Urothelium cell line (cell line): Measurements from ENCODE around the gene ZBTB7C.

Source experiments
- DNase-seq: peaks from one replicate; pipeline ENCODE4 v3.0.0; 2011; ENCODE audit warnings: low spot score, mixed read lengths
- FAIRE-seq: peaks from 2 replicates; lab custom pipeline; 2011; peaks lifted over from hg19 to GRCh38; lab: Jason Lieb, UNC

Gene ZBTB7C

DNA sequence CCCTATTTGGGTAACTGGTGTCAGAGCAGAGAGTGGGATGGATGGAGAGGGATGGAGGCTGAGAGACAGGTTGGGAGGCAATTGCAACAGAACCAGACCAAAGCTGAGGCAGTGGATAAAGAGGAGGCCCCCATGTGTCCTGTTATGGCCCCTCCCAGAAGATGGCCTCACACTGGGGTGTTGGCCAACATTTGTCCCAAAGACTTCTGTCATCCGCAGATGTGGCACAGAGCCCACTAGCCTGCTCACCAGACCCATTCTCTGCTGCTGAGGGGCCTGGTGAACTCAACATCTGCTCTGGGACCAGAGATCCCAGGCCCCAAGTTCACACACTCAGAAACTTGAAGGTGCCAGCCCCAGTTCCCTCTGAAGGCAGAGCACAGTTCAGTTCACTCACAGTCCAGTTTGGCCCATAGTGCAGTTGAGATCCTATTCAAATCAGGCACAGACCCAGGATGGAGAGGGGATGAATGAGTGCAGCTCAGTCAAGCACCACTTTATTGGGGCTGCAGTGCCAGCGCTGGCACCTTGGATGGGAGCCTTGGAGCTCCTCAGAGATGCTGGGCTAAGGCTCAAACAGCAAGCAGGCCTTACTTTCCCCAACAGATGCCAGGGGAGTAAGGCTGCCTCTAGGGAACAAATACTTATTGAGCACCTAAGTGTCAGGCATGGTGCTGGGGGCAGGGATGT is 189.2 kb downstream of the ZBTB7C start:
- FAIRE-seq = no peak
- DNase-seq = no peak

DNA sequence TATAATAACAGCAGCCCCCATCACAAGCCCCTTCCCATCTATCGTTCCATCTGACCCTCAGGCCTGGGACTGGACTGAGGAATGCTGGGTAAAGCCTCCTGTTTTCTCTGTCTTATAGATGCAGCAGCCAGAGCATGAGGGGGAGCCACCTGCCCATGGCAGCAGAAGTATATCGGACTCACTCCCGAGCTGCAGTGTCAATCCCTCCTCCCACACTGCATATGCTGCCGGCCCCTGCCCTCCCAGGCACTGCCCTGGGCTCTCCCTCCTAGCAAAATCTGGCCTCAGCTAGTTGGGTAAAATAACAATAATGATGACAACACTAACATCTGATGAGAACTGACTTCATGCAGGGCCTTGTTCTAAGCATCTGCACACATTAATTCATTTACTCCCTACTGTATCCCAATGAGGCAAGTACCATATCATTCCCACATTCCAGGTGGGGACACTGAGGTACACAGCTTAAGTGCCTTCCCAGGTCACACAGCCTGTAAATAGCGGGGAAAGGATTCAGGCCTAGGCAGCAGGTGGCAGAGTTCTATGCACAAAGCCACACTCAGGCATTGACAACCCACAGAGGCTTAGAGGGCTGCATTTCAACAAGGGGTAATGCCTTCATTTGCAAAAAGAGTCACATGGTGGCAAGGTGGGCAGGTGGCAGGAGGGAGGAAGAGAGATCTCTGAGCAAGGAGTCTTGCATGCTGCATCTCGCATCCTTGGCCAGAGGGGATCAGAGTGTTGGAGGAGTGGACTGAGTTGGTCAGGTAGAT is 190.0 kb downstream of the ZBTB7C start:
- DNase-seq = no peak
- no peak for FAIRE-seq

DNA sequence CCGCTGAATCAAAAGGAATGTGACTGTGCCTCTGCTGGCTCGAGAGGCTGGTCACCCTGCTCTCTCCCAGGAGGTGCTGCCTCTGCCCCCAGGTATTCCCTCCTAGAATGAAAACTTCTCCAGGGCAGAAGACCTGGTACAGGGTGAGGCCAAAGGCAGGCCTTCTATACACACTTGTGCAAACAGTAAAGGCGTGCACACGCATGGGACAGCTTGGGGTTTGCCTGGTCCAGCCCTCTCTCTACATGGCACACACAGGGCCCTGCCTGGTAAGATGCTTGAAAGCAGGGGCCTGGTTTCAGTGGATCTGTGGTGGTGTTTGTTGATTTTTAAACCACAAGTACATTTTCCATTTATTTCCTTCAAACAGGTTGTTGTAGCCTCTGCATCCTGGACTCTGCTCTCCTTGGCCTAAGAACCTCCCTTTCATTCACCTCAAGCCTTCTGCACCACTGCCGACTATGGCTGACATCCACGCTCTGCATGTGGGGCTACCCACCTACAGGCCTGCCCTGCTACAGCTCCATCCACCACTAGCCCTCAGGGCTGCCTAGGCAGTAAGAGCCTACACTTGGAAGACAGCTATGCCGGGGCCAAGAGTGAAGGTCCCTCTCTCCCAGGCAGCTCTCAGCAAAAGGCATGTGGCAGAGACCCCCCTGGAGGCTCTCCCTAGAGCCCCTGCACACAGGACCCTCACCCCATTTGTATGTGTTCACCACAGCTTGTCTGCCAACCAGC is 190.7 kb downstream of the ZBTB7C start:
- FAIRE-seq (no peak), DNase-seq (no peak)

DNA sequence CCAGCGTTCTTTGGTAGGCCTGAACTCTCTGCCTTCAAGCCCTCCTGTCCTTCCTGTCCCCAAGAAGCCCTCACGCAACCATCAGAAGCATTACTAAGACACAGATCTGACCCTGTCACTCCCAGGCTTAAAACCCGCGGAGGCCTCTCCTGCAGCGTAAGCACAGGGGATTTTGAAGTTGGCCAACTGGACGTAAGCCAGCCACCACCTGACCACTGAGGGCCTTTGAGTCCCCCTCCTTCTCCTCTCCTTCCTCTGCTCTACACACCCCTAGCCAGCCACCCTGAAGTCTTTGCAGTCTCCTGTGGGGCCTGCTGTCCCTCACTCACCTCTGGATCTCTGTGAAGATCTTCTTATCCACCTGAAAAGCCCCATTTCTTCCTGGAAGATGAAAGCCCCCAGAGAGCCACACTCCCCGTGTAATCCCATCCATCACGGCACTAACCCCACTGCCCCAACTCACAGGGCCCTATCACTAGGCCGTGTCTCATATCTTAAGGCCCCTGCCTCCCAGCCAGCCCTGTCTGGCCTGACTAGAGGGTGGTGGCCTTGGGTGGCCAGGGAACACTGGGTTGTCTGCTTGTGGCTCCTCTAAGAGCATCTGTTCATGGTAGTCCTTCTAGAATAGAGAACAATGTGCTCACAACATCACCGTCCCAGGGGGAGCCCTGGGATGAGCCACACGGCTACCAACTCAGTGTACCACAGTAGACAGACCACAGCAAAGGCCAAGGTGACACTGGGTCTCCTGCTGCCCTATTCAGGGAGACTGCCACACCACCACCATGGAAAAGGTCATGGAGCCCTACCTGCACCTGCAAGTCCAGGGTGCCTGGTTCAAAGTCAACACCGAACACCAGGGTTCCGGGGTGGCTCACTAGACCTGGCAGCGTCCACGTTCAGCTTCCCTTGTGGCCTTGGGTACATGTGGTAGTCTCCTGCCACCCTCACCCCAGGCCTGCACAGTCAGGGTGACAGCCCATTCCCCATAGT is 191.6 kb downstream of the ZBTB7C start:
- FAIRE-seq (no peak), DNase-seq (no peak)

DNA sequence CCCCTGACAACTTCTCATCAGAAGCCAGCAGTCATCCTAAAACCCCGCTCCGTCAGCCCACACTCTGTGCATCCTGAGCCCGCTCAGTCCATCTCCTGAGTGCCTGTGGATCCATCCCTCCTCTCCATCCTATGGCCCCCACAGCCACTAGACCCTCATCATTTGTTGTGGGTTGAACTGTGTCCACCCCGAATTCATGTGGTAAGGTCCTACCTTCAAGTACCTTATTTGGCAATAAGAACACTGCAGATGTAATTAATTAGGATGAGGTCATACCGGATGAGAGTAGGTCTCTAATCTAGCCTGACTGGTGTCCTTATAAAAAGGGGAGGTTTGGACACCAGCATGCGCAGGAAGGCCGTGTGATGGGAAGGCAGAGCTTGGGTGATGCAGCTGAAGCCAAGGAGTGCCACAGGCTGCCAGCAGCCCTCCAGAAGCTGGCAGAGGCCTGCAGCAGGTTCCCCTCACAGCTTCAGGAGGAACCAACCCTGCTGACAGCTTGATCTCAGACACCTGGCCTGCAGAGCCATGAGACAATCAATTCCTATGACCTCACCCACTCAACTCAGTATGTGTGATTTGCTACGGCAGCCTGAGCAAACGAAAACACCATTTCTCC is 192.4 kb downstream of the ZBTB7C start:
- DNase-seq = no peak

DNA sequence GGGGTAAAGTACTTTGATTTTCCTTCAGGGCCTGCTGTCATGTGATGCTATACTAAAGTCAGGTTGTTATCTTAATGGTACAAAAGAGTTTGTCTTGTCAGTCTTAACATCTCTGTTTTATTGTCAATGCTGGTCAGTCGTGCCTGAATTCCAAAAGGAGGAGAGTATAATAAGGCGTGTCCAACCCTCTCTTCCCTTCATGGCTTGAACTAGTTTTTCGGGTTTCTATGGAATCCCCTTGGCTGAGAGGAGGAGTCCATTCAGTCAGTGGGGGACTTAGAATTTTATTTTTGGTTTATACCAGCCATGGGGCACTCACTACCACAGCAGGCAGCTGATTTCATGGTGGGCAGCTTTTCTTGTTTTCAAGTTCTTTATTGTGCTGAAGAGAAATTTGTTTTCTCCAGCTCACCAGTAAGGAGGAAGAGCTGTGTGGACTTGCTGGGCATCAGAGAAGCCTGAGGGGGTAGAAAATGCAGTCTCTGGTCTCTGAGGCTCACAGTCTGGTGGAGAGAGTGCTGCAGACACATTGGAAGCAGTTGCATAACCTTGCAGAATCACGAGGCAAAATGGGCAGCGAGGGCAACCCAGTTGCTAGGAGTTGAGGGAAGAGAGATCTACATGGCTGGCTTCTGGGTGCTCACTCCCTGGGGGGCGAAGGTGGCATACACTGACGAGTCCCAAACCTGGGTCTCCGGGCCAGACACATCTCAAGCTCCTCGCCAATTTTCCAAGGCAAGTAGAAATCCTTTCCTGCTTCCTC is 193.1 kb downstream of the ZBTB7C start:
- no peak for DNase-seq
- FAIRE-seq = no peak

More for the DNA sequence above, 192.4 kb downstream of the ZBTB7C start:
- no peak for FAIRE-seq

DNA sequence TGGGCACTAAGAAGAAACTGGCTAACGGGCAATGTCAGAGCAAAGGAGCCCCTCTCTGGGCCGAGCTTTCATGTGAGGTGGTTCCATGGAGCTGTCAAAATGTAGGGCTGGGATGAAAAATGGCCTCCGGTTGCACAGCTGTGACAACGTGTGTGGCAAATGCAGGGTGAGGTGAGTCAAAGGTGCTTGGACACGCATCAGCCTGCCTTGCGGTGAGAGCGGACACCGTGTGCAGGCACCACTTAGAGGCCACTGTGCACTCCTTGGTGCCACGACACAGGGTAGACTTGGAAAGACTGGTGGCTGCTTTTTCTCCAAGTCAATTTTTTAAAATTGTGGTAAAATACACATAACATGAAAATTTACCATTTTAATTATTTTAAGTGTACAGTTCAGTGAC is 195.4 kb downstream of the ZBTB7C start:
- DNase-seq = no peak
- FAIRE-seq = no peak

DNA sequence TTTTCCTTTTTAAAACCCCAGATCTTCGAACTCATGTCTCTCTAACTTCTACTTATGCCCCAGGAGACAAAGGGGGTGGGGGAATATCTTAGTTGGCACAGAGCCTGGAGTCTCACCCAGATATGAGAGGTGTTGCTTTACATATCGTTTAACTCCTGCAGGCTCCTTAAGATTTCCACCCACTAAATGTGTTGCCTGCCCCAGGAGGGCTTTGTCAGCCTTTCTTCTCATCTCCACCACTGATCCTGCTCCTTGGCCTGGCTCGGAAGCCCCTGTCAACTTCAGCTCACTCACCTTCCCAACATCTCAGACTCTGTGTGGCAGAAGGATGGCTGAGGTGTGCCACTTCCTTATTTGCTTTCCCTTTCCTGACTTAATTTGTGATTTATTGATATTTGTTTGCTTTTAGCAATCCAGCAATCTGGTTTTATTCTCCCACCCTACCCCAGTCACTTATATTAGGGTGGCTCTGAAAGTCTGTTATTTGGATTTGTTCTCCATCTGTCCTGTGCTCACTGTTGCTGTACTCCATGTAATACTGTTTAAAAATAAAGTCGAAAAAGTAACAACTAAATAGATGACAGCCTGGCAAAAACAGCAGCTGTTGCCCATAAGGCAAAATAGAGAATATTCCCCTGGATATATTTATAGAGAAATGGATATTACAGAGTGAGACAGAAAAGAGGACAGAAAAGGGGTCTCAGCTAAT is 200.6 kb downstream of the ZBTB7C start:
- FAIRE-seq (no peak), DNase-seq (no peak)

DNA sequence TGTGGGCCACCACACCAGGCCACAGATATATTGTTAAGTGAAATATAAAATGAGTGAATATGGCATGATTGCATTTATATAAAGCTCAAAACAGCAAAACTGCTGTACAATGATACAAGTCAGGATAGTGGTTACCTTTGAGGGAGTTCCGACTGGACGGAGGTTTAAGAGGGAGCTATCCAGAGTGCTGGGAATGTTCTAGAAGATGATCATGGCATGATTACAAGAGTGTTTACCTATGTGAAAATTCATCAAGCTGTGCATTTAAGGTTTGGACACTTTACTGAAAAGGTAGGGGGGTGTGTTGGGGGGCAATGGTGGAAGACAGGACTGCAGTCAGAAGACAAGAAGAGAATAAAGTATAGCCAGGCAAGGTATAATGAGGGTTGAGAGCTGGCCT is 201.4 kb downstream of the ZBTB7C start:
- DNase-seq (no peak), FAIRE-seq (no peak)

DNA sequence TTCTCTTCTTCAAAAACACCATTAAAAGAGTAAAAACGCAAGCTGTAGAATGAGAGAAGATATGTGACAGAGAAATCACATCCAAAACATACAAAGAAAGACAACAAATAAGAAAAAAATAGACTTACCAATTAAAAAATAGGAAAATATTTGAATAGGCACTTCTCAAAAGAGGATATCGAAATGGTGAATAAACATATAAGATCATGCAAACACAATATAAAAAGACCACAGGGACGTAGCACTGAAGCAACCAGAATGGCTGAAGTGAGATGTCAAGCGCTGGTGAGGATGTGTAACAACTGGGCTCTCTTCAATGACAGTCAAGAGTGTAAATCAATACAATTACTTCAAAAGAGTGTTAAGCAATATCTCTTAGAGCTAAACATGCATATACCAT is 202.3 kb downstream of the ZBTB7C start:
- DNase-seq = no peak
- no peak for FAIRE-seq

DNA sequence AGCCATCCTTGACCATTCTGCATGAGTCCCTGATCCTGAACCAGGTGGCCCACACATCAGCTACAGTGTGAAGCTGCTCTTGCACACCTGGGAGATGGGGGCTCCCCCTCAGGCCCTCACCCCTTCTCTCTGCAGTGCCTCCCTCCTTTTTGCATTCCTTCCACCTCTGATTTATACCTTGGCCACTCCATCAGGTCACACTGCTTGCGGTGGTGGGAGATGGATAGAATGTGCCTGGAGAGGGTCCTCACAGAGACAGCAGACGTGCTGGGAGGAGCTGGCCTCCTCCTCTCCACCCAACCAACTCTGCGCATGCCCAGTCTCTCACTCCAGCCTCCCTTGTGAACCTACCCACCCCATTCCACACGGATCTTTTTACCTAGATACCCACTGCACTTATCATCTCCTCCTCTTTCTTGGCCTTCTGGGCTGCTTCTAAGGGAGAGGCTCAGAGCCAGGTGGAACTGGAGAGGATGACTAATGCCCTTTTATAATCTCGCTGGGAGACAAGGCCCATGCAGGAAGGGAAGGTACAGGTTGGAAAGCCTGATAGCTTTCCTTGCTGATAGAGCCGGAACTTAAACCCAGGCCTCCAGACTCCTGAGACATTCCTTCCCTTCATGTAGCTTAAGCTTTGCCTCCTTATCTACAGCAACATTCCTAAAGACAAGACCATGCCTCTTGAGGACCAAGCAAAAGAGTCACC is 205.1 kb downstream of the ZBTB7C start:
- DNase-seq (no peak), FAIRE-seq (no peak)

DNA sequence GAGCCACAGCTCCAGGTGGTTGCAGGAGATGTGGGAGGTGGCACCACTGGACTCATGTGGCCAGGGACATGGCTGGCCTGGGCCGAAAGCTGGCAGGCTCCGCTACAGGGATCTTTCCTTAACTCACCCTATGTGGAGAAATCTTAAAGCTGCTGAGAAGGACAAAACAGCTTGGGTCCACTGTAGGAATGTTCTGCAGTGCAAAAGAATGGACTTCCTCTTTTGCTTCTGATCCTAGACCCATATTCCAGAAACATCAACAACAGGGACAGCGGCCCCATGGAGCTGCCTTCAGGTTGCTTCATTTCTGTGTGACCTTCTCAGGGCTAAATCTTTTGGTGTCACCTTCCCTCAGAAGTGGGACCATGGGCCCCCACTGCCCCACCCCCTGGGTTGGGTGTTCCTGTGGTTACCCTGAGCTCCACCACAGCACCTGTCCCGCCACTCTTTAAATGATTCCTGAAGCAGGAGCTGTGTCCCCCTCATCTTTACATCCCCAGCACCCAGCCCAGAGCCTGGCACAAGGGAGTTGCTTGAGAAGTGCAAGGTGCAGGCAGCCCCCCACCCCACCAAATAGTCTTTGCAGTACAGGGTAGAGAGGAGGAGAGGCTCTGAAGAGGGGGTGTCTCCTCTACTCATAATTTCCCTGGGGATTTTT is 205.8 kb downstream of the ZBTB7C start:
- FAIRE-seq (no peak), DNase-seq (no peak)

DNA sequence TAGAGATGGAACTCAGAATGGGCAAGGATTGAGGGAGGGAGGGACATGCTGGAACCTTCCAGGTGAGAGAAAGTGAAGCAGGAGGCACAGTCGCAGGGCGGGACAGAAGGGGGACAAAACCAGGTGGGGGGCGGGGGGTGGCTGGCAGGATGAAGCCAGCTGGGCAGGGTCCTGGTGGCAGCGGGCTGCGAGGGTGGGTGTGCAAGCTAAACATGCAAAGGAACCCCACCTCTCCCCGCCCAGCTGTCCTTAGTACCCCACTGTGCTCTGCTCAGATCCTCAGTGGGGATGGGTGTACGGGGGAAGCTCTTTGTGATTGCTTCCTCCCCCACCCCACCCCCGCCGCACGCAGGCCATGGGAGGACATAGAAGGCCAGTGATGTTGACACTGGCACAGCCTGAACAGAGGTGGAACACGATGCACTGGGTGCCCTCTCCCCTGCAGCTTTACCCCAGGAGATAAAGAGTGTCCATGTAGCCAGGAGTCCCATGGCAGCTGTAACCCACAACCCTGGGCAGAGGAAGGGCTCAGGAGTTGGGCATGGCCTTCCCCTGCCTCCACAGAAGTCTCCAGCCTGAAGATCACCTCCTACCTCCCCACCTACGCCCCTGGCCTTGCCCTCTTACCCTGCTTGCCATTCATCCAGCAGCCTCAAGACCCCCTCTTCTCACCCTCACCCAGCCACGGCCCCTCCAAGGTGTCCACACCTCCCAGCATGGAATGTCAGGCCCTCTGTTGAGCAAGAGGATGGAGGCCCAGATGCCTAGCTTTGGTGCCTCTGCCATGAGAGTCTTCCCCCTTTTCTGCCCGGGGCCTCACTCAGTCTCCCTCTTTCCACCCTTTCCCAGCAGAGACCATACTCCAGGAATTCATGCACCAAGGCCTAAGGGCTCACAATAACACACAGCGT is 206.6 kb downstream of the ZBTB7C start:
- no peak for DNase-seq
- FAIRE-seq = no peak

DNA sequence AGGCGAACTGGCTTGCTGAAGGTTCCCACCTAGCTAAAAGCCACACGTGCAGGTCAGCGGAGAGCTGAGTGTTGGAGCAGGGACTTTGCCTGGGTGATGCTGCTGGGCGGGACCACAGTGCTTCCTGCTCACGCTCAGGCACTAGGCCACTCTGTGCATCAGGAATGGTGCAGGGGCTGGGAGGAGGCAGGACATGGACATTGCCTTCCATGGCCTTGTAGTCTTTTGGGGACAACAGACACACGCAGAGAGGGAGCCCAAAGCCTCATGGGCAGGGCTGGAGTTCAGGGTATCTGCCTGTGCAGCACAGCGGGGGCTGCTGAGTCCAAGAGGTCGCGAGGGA is 207.2 kb downstream of the ZBTB7C start:
- FAIRE-seq = no peak

DNA sequence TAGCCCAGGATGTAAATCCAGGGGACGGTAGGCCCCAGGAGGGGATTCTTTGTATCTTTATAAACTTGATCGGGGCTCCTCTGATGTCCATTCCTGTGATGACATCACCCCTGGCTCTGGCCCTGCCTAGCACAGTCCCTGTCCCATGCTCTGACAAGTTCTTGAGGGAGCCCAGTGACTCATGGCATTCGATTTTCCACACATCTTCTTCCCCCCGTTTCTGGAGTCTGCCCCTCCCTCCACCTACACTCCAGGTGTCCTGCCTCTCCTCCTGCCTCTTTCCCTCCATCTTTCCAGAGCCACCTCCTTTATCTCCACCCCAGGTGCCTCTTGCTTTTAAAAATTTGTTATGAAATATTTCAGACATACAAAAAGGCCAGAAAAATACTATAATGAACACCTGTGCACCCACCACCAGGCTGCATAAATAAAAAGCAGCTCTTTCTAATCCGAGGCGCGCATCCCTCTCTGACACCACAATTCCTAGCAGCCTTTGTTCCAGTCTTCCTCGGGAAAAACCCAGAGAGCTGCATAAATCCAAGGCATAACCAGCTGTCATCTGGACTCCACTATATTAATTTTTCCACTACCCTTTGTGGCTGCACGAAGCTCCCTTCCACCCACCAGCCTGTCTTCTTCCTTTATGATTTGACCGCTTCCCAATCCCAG is 207.7 kb downstream of the ZBTB7C start:
- no peak for FAIRE-seq

More for the DNA sequence above, 207.2 kb downstream of the ZBTB7C start:
- no peak for DNase-seq

DNA sequence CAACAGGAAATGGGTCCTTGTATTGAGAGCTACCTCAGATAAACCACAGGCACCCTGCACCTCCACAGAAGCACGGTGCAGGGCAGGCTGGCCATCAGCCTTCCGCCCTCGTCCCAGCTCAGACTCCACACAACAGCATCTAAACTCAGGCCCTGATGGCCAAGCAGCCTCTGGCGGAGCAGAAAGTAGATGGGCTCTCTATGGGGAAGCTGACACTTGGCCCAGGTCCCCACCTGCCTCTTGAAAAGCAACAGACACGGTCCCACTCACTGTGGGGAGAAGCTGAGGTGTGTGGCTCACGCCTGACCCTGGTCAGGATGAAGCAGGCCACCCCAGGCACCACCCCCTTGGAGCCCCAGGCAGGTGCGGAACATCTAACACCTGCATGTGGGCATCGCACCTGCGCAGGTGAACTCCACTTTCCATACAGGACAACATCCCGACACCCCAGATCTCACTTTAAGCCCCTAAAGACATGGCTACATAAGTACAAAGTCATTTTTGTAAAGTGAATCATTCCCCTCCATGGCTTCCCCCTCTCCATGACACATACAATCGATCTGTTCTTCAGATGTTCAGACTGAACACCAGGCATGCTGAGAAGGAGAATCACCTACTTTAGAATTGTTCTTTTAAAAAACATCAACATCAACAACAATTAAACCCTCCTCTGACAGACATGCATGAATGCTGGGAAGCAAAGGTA is 208.4 kb downstream of the ZBTB7C start:
- no peak for FAIRE-seq
- no peak for DNase-seq

More for the DNA sequence above, 207.7 kb downstream of the ZBTB7C start:
- DNase-seq = peak; percentile 23
